ENCODE results near the gene TOR1AIP2.
"Not testable (repeated sequence)": the region's sequence is repeated elsewhere in the genome, so short reads cannot be mapped to it uniquely, and the experiment has no call there.

Gene TOR1AIP2

DNA sequence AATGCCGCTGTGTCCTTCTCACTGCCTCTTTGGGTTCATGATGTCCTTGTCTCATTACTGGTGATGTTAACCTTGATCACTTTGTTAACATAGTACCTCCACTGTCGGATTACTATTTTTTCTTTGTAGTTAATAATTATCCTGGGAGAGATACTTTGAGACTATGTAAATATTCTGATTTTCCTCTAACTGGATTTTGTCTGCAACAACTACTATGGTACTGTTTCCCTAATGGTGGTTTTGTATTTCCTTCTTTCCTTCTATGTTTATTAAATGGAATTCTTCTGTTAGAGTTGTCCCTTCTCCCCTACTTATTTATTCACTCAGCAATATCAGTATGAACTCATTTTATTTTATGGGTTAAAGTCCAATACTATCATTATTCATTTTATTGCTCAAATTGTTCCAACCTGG is 4.2 kb downstream of the TOR1AIP2 start:
- no peak for DNase-seq

DNA sequence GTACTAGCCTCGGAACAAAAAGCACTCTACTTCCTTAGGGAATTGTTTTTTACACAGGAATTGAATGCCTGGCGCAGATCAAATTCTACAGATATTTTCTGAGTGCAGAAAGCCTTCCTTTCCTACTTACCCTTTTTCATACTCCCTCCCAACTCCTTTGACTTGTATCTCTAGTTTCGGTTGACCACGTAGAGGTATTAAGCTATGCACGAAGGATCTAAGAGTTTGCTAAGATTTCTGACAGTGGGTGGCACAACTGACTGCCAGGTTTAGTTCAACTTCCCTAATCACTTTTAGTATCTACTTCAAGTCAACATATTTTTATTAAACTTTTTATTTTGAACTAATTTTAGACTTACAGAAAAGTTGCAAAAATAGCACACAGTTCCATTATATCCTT is 5.0 kb downstream of the TOR1AIP2 start:
- DNase-seq = no peak

DNA sequence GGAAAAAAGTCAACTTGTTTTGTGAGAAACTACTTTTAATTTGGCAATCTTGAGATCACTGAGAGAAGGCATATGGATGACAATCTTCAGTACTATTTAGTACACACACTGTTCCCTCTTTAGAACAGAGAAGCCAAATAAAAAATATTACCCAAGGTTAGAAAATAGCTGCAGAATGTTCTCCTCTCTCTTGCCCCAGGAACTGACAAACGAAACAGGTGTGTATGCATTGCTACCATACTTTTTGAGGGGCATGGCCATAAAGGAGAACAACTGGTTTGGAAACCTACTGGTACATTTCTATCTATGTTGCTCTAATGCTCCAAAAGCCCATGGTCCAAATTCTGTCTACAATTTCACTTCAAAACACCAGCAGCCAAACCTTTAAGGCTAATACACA is 5.7 kb downstream of the TOR1AIP2 start:
- no peak for DNase-seq

DNA sequence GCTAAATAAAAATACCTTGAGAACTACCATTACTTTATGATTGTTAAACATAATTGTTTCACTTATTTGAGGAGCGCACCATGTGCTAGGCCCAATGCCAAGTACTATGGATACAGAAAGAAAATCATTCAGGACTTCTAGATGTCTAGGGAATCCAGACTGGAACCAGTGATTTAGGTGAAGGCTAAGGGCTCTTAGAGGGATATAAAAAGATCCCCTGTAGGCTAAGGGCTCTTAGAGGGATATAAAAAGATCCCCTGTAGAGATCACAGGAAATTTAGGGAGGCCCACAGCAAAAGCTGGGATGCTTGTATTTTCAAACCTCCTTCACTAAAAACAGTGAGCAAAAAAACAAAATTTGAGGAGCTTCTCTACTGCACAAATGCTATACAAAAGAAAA is 6.7 kb downstream of the TOR1AIP2 start:
- DNase-seq = no peak

DNA sequence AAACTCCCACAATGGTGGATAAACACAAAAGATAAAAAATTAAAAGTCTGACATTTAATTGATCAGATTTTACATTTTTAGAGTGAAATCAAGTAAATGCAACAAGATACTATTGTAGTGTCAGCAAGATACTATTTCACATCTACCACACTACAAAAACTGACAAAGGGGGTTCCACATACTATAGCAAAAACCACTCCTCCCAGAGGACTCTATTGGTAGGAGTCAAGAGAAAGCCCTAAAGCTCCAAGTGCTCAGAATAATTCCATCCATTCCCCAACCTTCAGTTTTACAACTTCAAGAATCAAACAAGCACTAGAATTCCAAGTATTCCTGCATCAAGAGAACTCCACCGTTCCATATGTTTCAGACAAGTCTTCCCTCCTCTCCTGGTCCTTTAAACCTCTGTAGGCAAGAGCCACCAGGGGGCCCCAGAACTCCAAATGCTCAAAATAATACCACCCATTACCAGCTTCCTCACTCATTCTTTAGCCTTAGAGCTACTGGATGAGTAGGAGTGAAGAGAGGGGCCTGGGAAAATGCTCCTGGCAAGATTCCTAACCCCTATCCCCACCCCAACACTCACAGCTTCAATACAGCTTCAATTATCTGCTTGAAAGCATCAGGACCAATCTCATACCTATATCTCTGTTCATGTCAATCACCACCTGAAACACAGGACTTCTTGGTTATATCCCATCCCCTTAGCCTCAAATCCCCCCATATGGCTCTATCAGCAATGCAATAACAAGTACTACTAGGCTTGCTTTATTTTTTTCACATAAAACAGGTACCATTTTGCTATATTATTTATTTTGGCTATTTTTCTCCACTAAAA is 9.9 kb downstream of the TOR1AIP2 start:
- peak; percentile 45 for DNase-seq

DNA sequence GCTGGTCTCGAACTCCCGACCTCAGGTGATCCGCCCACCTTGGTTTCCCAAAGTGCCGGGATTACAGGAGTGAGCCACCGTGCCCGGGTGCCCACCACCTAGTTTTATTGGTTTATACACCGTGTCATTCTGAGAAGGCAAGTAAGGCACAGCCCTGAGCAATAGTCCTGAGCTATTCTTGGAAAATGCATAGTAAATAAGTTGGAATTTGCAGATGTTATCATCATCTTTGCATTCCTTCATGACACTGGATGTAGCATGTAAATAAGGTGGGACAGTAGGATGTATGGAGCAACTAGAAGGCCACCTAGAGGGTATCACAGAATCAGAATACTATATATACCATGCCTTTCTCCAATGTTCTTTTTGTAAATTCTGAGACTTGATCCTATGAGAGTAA is 11.0 kb downstream of the TOR1AIP2 start:
- DNase-seq = no peak

DNA sequence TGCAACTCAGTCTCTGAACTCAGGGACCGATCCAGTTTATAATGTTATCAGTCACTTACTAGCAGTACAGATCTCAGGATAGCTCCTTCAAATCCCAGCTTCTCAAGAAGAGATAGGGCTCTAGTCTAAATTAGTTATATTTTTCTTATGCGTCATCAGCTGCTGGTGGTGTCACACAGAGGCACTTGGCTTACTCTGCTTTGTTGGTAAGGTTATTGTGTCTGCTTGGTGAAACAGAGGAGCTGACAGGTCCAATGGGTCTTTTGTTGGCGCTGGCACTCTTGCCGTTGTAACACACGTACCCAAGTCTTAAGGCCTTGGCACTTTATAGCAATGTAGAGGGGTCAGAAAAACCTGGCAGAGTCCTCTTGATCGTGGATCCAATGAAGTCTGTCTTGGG is 12.2 kb downstream of the TOR1AIP2 start:
- DNase-seq = no peak

DNA sequence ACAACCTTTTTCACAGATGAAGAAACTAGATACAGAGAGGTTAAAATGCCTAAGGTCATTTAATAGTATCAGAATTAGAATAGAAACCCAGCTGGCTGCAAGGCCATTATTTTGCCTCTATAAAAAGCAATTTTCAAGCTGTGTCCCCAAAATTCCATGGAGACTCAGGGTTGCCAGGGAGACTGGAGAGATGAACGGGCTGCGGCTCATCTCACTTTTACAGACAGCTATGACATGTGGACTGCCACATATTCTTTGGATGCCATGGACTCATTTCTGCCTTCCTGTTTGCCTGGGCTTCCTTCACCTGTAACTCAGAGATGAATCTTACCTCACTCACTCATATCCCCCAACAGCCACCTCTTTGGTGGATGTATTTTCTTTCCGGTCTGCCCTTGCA is 17.0 kb downstream of the TOR1AIP2 start:
- no peak for DNase-seq

DNA sequence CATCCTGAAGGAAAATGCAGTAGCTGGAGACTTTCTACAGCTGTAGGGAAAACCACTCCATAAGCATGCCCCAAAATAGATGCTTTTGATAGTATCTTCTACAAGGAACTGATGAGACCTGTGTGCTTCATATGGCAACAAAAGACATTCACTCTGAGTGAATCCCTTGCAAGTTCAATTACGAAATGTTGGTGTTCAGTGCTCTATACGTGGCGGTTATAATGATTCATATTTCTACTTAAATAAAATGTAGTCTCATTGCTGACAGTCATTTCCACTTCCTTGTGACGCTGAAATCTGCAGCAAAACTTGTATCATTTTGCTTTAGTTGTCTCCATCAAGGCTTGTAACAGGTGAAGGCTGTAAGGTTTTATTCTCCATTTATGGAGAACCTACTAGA is 20.6 kb downstream of the TOR1AIP2 start:
- no peak for DNase-seq

DNA sequence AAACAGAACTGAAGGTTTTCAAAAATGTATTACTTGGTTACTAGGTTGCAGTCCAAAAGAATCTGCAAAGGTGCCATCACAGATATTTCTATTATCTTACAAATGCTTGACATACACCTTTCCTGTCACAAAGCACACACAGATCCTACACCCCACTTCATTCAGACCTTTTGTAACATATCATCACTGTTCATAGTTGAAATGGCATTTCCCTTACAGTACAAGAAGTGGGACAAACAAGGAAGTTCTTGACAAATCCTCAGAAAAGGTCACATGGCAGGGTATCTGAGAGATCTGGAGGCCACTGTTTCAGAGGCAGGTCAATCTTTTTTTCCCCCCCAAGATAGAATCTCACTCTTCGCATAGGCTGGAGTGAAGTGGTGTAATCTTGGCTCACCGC is 21.3 kb downstream of the TOR1AIP2 start:
- DNase-seq = no peak

DNA sequence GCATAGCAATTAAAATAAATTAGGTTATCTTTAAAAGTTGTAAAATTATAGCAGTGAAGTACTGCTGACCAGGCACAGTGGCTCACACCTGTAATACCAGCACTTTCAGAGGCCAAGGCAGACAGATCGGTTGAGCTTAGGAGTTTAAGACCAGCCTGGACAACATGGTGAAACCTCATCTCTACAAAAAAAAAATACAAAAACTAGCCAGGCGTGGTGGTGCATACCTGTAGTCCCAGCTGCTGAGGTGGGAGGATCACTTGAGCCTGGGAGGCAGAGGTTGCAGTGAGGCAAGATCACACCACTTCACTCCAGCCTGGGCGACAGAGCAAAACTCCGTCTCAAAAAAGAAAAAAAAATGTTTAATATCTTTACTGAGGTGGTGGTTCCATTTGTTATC is 21.8 kb downstream of the TOR1AIP2 start:
- not testable (repeated sequence) for DNase-seq

DNA sequence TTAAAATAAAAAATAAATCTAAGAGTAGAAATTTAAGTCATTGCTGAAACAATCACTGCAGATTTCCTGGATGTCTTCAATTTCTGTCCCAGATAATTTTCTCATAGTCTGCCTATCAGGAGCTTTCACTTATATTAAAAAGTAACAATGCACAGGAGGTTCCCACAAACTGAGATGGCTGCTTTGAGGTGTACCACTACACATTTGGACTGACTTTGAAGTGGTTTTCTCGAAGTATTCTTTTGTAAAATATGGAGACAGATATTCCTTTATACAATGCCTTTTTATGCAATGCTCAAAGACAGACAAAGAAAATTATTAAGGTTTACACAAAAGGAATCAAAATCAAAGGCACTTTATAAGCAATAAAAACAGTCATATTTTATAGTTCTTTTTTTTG is 24.5 kb downstream of the TOR1AIP2 start:
- DNase-seq = no peak

DNA sequence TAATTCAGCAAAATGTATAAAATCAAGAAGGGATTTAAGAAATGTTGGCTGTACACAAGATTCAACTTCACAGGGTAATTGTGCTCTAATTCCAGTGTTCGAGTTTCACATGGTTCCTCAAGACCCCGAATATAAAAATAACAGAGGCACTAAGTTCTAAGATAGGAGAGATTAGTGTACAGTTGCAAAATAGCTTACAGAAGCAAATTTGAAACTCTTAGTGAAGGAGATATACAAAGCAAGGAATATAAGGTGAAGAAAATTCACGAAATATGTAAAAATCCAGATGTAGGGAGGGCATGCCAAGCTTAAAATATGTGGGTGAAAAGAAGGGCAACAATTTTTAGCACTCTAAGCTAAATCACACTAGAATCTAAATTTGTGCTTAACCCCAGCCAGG is 29.4 kb downstream of the TOR1AIP2 start:
- no peak for DNase-seq

DNA sequence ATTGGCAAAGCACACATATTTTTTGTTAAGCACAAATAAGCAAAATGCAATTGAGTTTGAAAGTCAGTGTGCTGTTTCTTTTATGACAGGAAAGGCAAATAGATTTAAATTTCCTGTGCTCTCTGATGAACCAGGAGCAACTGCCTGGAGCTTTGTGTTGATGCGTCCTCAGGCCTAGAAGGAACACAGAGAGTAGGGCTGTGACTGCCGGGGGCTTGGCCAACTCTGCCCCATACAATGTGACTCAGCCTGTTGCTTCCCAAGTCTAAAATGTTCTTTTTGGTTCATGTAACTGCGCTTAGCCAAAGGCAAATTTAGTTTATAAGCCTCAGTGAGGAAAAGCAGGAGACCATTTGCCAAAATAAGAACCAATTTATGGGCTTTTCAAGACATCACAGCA is 37.5 kb downstream of the TOR1AIP2 start:
- no peak for DNase-seq

DNA sequence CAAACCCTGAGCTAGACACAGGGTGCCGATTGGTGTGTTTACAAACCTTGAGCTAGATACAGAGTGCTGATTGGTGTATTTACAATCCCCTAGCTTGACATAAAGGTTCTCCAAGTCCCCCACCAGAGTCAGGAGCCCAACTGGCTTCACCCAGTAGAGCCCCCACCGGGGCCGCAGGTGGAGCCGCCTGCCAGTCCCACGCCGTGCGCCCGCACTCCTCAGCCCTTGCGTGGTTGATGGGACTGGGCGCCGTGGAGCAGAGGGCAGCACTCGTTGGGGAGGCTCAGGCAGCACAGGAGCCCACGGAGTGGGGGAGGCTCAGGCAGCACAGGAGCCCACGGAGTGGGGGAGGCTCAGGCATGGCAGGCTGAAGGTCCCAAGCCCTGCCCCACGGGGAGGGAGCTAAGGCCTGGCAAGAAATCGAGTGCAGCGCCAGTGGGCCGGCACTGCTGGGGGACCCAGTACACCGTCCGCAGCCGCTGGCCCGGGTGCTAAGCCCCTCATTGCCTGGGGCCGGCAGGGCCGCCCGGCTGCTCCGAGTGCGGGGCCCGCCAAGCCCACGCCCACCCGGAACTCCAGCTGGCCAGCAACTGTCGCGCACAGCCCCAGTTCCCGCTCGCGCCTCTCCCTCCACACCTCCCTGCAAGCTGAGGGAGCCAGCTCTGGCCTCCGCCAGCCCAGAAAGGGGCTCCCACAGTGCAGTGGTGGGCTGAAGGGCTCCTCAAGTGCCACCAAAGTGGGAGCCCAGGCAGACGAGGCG is 40.7 kb downstream of the TOR1AIP2 start:
- not testable (repeated sequence) for DNase-seq

DNA sequence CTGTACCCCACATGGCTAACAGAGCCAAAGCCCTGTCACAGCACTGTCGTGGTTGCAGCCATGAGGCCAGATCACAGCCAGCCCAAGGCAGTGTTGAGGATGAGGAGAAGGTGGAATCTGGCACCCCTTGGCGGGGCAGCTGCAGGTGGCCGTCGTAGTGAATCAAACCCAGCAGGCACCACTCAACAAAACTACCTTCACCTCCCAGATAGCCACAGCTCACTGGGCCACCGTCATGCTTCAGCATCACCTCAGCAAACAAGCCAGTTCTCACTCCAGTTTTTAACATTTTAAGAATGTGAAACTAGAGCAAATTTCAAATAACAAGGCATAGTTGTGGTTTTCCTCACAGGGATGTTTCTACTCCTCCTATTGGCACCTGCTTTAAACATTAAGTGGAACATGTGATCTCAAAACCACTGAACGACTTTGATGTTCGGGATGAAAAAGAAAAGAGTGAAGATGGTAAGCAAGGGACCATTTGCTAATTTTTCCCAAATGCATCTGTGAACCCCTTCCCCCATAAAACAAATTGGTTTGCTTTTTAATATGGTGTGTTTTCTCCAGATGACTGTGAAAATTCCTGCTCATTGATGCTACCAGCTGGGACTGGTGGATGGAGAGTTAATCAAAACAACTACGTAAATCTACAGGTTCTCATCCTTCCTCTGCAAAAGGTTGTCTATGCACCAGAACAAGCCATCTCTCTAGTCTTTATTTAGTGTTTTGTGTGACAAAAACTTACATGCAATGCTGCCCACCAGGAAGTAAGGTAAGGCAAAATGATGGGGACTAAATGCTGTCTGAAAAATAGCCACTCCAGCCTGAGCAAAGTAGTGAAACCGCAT is 45.5 kb downstream of the TOR1AIP2 start:
- no peak for DNase-seq

DNA sequence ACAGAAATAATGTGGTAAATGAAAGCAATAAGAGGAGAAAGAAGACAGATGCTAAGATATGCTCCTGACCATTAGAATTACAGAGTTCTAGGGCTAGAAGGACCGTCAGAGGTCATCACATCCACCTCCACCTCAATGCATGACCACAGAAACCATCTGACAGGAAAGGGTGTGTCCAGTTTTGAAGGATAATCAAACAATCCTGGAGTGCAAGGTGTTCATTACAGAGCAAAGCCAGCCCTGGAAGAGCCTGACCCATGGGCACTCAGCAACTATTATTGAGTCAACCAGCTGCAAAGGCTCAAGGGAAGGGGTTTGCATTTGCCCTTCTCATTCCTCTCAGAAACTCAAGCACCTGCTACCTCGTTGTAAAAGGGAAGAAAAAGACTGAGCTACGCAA is 46.4 kb downstream of the TOR1AIP2 start:
- DNase-seq = no peak

DNA sequence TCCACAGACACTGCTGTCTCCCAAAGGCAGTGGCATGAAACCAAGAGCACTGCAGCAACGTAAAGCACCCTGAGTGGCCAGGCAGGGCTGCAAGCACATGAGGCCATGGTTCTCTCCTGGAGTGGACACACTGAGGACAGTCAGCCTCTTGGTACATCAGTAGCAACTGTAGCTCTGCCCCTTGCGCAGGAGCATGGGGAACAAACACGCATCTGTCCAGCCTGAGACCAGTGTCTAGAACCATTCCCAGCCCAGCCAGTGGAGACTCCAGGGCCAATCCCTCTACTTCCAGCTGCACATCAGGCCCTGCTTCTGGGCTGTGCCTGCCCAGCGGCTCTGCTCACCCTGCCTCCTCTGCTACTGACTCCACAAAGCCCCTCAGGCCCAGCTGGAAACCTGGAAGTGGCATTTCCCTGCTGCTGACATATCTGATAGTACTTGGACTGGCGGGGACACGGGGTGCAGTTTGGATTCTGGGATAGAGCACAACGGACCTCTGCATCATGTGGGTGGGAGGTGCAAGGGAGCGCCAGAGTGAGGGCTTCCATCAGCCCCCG is 49.0 kb downstream of the TOR1AIP2 start:
- no peak for DNase-seq

DNA sequence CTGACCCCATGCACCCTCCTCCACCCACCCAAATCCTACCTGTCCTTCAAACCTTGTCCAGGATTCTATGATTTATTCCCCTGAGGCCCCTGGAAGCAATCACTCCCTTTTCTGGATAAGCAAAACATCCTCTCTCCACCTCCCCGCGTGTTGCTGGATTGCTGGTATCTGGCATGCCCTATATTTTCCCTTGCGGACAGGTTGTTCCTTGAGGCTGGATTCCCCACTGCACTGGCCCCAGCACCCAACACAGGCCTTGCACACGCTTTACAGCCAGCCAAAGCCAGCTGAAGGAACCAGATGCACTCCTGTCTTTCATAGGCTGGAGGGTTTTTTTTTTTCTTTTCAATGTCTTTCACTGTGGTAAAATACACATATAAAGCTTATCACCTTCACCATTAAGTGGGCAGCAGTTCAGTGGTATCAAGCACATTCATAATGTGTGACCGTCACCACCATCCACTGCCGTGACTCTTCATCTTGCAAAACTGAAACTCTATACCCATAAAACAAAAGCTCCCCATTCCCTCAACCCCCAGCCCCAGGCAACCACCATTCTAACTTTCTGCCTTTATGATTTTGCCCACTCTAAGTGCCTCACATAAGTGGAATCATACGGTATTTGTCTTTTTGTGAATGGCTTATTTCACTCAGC is 50.9 kb downstream of the TOR1AIP2 start:
- DNase-seq = no peak

DNA sequence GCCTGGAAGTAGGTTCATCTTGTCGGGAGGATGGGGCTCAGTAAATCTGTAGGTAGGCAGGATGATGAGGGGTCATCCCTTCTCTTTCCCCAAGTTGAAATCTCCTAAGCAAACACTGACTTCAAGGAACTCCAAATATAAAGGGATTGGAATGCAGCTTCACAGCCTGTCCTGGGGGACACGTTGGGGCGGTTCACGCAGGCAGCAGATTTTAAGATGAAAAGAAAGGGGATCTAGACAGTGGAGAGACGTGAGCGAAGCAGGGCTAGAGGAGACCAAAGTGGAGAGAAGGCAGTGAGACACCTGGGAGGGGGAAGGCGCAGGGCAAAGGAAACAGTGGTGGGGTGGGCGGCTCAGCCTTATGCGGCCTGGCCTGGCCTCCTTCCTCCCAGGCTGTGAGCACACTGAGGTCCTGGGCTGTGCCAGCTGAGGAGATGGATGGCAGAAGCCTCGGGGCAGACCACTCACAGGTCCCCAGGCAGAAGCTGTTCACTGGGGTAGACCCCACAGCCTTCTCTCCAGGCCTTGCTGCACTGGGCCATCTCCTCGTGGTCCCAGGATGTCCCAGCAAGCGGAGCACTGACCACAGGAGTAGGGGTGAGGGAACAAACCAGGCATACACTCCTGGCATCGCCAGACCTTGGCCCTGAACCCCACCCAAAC is 51.7 kb downstream of the TOR1AIP2 start:
- no peak for DNase-seq

DNA sequence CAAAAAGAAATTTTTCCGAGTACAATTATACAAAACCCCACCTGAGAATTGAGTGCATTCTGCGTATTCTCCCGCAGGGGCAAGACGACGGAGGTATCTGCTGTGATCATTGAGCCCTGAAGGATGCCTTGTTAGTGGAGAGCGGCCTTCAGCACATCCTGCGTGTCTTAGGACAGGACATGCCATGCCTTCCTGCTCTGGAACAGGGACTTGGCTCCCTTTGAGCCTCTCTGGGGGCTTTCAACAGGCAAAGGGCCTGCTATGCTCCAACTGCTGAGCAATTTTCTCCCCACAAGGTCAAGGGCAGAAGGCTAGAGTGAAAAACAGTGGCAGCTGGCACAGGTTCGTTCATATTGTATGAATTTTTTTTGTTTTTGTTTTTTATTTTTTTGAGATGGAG is 52.4 kb downstream of the TOR1AIP2 start:
- DNase-seq = no peak

DNA sequence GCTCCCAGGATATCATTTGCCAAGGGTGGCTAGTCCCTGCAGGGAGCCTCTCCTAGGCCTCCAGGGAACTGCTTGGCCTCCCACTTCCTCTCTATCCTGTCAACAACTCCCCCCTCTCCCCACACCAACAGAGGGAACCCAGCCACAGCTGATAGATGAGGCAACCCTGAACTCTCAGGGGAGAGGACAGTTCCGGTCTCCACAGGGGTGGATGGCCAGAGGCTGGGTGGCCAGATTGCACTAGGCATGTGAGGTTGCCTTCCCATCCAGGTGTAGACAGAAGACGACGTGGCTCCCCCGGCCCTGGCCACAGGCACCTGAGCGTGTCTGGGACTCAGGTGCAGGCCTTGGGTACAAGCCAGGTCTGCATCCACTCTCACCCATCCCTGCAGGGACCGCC is 53.3 kb downstream of the TOR1AIP2 start:
- no peak for DNase-seq

Measured in CD4-positive, alpha-beta T cell treated with Interleukin-15 for 1 hour (primary cell).